HepG2 (cell line): ENCODE data around the gene RNF135. TPM values are rescaled to one million over a fixed set of nuclear protein-coding genes. Genes with fewer than 3 reads are reported as not detected.

ENCODE experiments used
- DMAP1 ChIP-seq: IDR thresholded peaks from 2 replicates; pipeline ENCODE4 v1.6.1; 2016
- FOXA3 ChIP-seq: IDR thresholded peaks from 2 replicates; pipeline ENCODE4 v1.6.1; 2016; ENCODE audit warnings: missing genetic modification reagents, missing compliant biosample characterization
- FOXJ3 ChIP-seq: sonication (generic); formaldehyde crosslinking; IDR thresholded peaks from 2 replicates; pipeline ENCODE4 v1.4.0; 2020; ENCODE audit warnings: missing genetic modification reagents, mild to moderate bottlenecking, borderline replicate concordance
- HNF4G ChIP-seq, 2 experiments: sonication (generic) in 1 of 2; formaldehyde crosslinking in 1 of 2; IDR thresholded peaks; 2 replicates each; pipeline versions ENCODE4 v1.4.0 to v1.6.1; 2011 to 2020; ENCODE audit warnings: borderline replicate concordance in 2 of 2, low read depth in 2 of 2, mild to moderate bottlenecking in 2 of 2, low read length in 1 of 2, missing genetic modification reagents in 1 of 2, moderate library complexity in 1 of 2
- HNRNPUL1 ChIP-seq: fragments of 200-400 bp; formaldehyde crosslinking; IDR thresholded peaks from 2 replicates; pipeline ENCODE4 v1.6.1; 2017; ENCODE audit warnings: low read depth, mild to moderate bottlenecking, low read length, moderate library complexity
- MXI1 ChIP-seq: IDR thresholded peaks from 3 replicates; pipeline ENCODE4 v1.6.1; 2012; ENCODE audit warnings: low read depth, low read length, inconsistent platforms, borderline replicate concordance
- MYC ChIP-seq: sonication (generic); formaldehyde crosslinking; IDR thresholded peaks from 2 replicates; pipeline ENCODE4 v1.9.0; 2021; ENCODE audit warnings: missing genetic modification reagents, borderline replicate concordance
- PHF20 ChIP-seq: sonication (generic); formaldehyde crosslinking; IDR thresholded peaks from 2 replicates; pipeline ENCODE4 v1.5.0; 2020; ENCODE audit warnings: mild to moderate bottlenecking, missing genetic modification reagents
- SALL1 ChIP-seq: sonication (generic); formaldehyde crosslinking; IDR thresholded peaks from 2 replicates; pipeline ENCODE4 v1.8.0; 2022; ENCODE audit warnings: mild to moderate bottlenecking, missing genetic modification reagents
- SOX5 ChIP-seq: IDR thresholded peaks from 2 replicates; pipeline ENCODE4 v1.6.1; 2016; ENCODE audit warnings: borderline replicate concordance
- TGIF2 ChIP-seq: IDR thresholded peaks from 2 replicates; pipeline ENCODE4 v1.6.1; 2016; ENCODE audit warnings: control low read depth, missing compliant biosample characterization
- YEATS4 ChIP-seq: sonication (generic); formaldehyde crosslinking; IDR thresholded peaks from 2 replicates; pipeline ENCODE4 v1.4.0; 2020; ENCODE audit warnings: missing genetic modification reagents, borderline replicate concordance
- ZFX ChIP-seq: sonication (generic); formaldehyde crosslinking; IDR thresholded peaks from 2 replicates; pipeline ENCODE4 v1.4.0; 2020; ENCODE audit warnings: mild to moderate bottlenecking, low read depth, missing genetic modification reagents, moderate library complexity
- ZMYM3 ChIP-seq: sonication (generic); formaldehyde crosslinking; IDR thresholded peaks from 2 replicates; pipeline ENCODE4 v1.5.1; 2020; ENCODE audit warnings: mild to moderate bottlenecking, missing genetic modification reagents
- ZNF136 ChIP-seq: sonication (generic); formaldehyde crosslinking; IDR thresholded peaks from 2 replicates; pipeline ENCODE4 v1.8.1; 2022; ENCODE audit warnings: low read depth, mild to moderate bottlenecking, moderate library complexity, missing genetic modification reagents
- ZNF292 ChIP-seq: sonication (generic); formaldehyde crosslinking; IDR thresholded peaks from 2 replicates; pipeline ENCODE4 v1.8.1; 2022; ENCODE audit warnings: mild to moderate bottlenecking, low read depth, missing genetic modification reagents, borderline replicate concordance
- ZNF484 ChIP-seq: sonication (generic); formaldehyde crosslinking; IDR thresholded peaks from 2 replicates; pipeline ENCODE4 v1.5.1; 2020; ENCODE audit warnings: mild to moderate bottlenecking, low read depth, missing genetic modification reagents, borderline replicate concordance
- ZSCAN30 ChIP-seq: sonication (generic); formaldehyde crosslinking; IDR thresholded peaks from 2 replicates; pipeline ENCODE4 v1.5.0; 2020; ENCODE audit warnings: mild to moderate bottlenecking, missing genetic modification reagents
- polyA plus RNA-seq, 8 experiments: library from polyadenylated mRNA; depleted of rRNA in 3 of 8; stranded (reverse) in 7 of 8; unstranded in 1 of 8; fragments of >200 nt; fragmentation: Illumina TruSeq in 4 of 8; extraction: Trizol in 4 of 8; gene quantifications; 2 replicates each; pipeline versions ENCODE4 v1.2.1 to v1.2.3, GENCODE V29; 2011 to 2016; ENCODE audit warnings: low read depth in 4 of 8, missing spikeins in 1 of 8, mixed read lengths in 1 of 8; ENCODE audit not compliant: insufficient read depth in 1 of 8
- total RNA-seq, 5 experiments: library from RNA; depleted of rRNA; stranded (reverse); fragments of >200 nt; fragmentation: Illumina TruSeq; extraction: Trizol; gene quantifications; 2 replicates each; pipeline ENCODE4 v1.2.3, GENCODE V29; 2016; ENCODE audit warnings: low read depth in 1 of 5
- TF ChIP-seq, protein P1 (sequence below): sonication (generic); formaldehyde crosslinking; IDR thresholded peaks from 2 replicates; pipeline ENCODE4 v1.4.0; 2020; ENCODE audit warnings: mild to moderate bottlenecking, missing genetic modification reagents
- TF ChIP-seq, protein P2 (sequence below): IDR thresholded peaks from 2 replicates; pipeline ENCODE4 v1.6.1; 2018; ENCODE audit warnings: missing genetic modification reagents, mild to moderate bottlenecking, missing compliant biosample characterization
- TF ChIP-seq, protein P3 (sequence below): sonication (generic); formaldehyde crosslinking; IDR thresholded peaks from 2 replicates; pipeline ENCODE4 v1.8.0; 2023; ENCODE audit warnings: mild to moderate bottlenecking, missing genetic modification reagents
- TF ChIP-seq, protein P4 (sequence below): sonication (generic); formaldehyde crosslinking; IDR thresholded peaks from 2 replicates; pipeline ENCODE4 v1.5.1; 2020; ENCODE audit warnings: missing genetic modification reagents, mild to moderate bottlenecking, borderline replicate concordance

RNF135 gene
- total and polyA plus RNA-seq, 2 of the 13 experiments (the other 11 are each of a cell fraction or from before 2014, with no cell fraction given), result not detected

DNA sequence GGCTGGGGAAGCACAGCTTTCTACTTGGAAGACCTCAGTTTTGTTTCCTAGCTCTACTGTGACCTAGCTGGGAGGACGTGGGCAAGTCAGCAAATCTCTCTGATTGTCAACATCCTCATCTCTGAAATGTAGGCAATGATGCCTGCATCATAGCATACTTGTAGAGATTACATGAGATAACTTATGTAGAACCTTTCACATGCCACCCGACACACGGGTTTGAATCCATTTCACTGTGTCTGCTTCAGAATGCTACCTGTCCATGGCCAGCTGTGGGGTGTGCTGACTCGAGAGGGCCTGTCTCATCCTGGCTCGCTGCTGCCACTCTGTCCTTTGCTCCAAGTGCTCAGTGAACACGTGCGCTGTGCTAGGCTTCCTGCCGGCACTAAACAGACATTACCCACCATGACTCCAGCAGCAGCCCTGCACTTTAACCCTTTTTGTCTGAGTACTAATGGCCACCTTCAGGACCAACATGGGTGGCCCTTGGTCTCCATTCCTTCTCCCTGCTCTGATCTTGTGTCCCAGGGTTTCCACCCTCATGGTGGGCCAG is 41.7 kb upstream of the RNF135 start (continued):
- TF ChIP-seq ZNF484 (CRISPR knock-in tag), result no peak
- no peak for TF ChIP-seq ZNF136
- TF ChIP-seq TGIF2 (CRISPR knock-in tag), result 0 out of 2 replicates have a peak, but pooled peaks have one; percentile 29
- no peak for TF ChIP-seq HNF4G (IDR thresholded peaks at IDR 0.05; ENCODE audit: borderline replicate concordance, low read depth, low read length)
- TF ChIP-seq HNF4G (CRISPR knock-in tag; IDR thresholded peaks at IDR 0.05; ENCODE audit: borderline replicate concordance, low read depth), result peak; percentile 34; the same call in 1 of the 2 replicates
- TF ChIP-seq ZFX (CRISPR knock-in tag), result peak; percentile 67
- TF ChIP-seq DMAP1, result 0 out of 2 replicates have a peak, but pooled peaks have one; percentile 50
- peak; percentile 29; the same call in 1 of the 2 replicates for TF ChIP-seq PHF20 (CRISPR knock-in tag)
- TF ChIP-seq MYC (CRISPR knock-in tag), result peak; percentile 85; the same call in 1 of the 2 replicates
- TF ChIP-seq, protein P1, sequence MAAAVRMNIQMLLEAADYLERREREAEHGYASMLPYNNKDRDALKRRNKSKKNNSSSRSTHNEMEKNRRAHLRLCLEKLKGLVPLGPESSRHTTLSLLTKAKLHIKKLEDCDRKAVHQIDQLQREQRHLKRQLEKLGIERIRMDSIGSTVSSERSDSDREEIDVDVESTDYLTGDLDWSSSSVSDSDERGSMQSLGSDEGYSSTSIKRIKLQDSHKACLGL (CRISPR knock-in tag), result 0 out of 2 replicates have a peak, but pooled peaks have one; percentile 27
- TF ChIP-seq MXI1, result peak; percentile 40; the same call in 1 of the 3 replicates
- peak; percentile 79 for TF ChIP-seq SALL1
- TF ChIP-seq ZSCAN30 (CRISPR knock-in tag), result no peak
- TF ChIP-seq, protein P2, sequence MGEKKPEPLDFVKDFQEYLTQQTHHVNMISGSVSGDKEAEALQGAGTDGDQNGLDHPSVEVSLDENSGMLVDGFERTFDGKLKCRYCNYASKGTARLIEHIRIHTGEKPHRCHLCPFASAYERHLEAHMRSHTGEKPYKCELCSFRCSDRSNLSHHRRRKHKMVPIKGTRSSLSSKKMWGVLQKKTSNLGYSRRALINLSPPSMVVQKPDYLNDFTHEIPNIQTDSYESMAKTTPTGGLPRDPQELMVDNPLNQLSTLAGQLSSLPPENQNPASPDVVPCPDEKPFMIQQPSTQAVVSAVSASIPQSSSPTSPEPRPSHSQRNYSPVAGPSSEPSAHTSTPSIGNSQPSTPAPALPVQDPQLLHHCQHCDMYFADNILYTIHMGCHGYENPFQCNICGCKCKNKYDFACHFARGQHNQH (CRISPR knock-in tag), result 0 out of 2 replicates have a peak, but pooled peaks have one; percentile 30
- peak; percentile 67; the same call in 1 of the 2 replicates for TF ChIP-seq YEATS4 (CRISPR knock-in tag)
- peak; percentile 78 for TF ChIP-seq ZMYM3
- TF ChIP-seq, protein P3, sequence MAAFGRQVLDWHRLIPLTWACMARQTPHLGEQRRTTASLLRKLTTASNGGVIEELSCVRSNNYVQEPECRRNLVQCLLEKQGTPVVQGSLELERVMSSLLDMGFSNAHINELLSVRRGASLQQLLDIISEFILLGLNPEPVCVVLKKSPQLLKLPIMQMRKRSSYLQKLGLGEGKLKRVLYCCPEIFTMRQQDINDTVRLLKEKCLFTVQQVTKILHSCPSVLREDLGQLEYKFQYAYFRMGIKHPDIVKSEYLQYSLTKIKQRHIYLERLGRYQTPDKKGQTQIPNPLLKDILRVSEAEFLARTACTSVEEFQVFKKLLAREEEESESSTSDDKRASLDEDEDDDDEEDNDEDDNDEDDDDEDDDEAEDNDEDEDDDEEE (CRISPR knock-in tag), result no peak
- TF ChIP-seq HNRNPUL1, result no peak
- TF ChIP-seq, protein P4, sequence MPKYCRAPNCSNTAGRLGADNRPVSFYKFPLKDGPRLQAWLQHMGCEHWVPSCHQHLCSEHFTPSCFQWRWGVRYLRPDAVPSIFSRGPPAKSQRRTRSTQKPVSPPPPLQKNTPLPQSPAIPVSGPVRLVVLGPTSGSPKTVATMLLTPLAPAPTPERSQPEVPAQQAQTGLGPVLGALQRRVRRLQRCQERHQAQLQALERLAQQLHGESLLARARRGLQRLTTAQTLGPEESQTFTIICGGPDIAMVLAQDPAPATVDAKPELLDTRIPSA, result no peak
- 0 out of 2 replicates have a peak, but pooled peaks have one; percentile 10 for TF ChIP-seq FOXA3 (CRISPR knock-in tag)
- 0 out of 2 replicates have a peak, but pooled peaks have one; percentile 31 for TF ChIP-seq SOX5 (CRISPR knock-in tag)
- no peak for TF ChIP-seq FOXJ3 (CRISPR knock-in tag)
- peak; percentile 88; the same call in 1 of the 2 replicates for TF ChIP-seq ZNF292 (CRISPR knock-in tag)
